PC-9 (cell line): ENCODE measurements around the gene TEAD3.

Experiments
- CTCF ChIP-seq: fragments of 200-600 bp; sonication (generic); conservative IDR thresholded peaks from 2 replicates; pipeline ENCODE4 v1.6.1; 2017; ENCODE audit warnings: mixed run types, antibody characterized with exemption, mild to moderate bottlenecking, moderate library complexity
- EZH2 ChIP-seq: fragments of 200-600 bp; sonication (generic); IDR thresholded peaks from 2 replicates; pipeline ENCODE4 v1.8.0; 2017; ENCODE audit warnings: antibody characterized with exemption, low read depth

DNA sequence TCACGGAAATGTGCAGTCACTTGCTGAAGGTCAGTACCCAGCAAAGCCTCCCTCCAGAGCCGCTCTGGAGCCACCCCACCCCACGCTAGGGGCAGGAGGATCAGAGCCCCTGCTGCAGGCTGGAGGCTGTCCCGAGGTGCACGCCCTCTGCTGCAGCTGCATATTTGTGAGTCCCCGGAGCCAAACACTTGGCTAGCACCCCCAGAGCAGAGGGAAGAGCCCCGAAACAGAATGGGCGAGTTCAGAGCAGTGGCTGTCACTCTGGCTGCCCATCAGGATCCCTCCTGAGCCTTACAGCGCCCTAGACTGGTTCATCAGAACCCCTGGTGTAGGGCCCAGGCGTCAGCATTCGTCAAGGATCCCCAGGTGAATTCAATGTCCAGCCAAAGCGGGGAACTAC, 25.3 kb upstream of the TEAD3 start:
- TF ChIP-seq CTCF (no peak), EZH2 (no peak)
